ENCODE data around the gene DNAJC15. TPM values are rescaled to one million over a fixed set of nuclear protein-coding genes. Genes with fewer than 3 reads are reported as not detected.

The DNAJC15 gene
- total RNA-seq, 6 experiments from 2014 or later = 23.8 to 29.6 (median 25.8) TPM

DNA sequence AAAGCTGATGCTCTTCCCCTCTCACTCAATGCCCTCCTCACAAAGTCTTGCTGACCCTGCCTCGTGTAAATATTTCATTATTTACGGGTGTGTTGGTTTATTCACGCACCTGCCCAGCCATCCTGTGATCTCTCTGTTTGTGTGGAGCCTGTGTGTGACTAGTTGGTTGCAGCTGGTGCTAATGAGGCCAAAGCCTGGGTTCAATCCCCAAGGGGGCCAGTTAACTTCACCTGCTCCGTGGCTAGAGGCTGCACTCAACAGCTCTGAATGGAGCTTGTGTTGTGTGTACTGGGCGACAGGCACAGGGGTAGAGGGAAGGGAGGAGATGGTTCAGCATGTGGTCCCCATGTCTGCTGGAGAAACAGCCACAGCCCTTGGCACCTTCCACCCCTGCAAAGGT, 109.5 kb downstream of the DNAJC15 start:
- no peak overlapping the region for H3K27ac Mint-ChIP-seq
- no peak for DNase-seq
- peaks cover 10% of the 10 kb centered on the region; the same call in 1 of the 2 replicates for H3K27me3 Mint-ChIP-seq (ENCODE audit: insufficient read depth)
- TF ChIP-seq, protein P1, sequence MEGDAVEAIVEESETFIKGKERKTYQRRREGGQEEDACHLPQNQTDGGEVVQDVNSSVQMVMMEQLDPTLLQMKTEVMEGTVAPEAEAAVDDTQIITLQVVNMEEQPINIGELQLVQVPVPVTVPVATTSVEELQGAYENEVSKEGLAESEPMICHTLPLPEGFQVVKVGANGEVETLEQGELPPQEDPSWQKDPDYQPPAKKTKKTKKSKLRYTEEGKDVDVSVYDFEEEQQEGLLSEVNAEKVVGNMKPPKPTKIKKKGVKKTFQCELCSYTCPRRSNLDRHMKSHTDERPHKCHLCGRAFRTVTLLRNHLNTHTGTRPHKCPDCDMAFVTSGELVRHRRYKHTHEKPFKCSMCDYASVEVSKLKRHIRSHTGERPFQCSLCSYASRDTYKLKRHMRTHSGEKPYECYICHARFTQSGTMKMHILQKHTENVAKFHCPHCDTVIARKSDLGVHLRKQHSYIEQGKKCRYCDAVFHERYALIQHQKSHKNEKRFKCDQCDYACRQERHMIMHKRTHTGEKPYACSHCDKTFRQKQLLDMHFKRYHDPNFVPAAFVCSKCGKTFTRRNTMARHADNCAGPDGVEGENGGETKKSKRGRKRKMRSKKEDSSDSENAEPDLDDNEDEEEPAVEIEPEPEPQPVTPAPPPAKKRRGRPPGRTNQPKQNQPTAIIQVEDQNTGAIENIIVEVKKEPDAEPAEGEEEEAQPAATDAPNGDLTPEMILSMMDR (IDR thresholded peaks at IDR 0.05) = no peak
- H3K4me3 Mint-ChIP-seq = no peak overlapping the region
- H3K36me3 Mint-ChIP-seq (ENCODE audit: low read depth) = no peaks in the 10 kb centered on the region
- no peaks in the 10 kb centered on the region for H3K9me3 Mint-ChIP-seq
- peaks cover 20% of the 10 kb centered on the region for H3K4me1 Mint-ChIP-seq (ENCODE audit: low read depth)

DNA sequence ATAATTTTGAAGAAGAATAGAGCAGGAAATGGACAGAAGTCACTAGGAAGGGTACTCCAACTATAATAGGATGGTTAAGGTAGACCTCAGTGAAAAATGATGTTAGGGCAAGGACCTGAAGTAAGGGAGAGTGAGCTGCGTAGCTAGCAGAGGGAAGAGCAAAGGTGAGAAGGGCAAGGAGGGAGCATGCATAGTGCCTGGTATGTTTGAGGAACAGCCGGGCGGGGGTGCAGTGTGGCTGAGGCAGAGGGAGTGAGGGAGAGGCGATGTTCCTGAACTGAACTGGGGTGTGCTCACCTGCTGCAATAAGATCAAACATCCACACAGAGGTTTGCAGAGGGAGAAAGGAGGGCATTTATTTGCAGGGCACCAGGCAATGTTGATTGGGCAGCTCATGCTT, 110.4 kb downstream of the DNAJC15 start:
- H3K4me3 Mint-ChIP-seq = no peak overlapping the region
- peaks cover 14% of the 10 kb centered on the region for H3K4me1 Mint-ChIP-seq (ENCODE audit: low read depth)
- H3K27ac Mint-ChIP-seq = no peak overlapping the region
- no peaks in the 10 kb centered on the region for H3K9me3 Mint-ChIP-seq
- DNase-seq = no peak
- TF ChIP-seq, protein P1 (IDR thresholded peaks at IDR 0.05) = no peak
- H3K36me3 Mint-ChIP-seq (ENCODE audit: low read depth) = no peaks in the 10 kb centered on the region
- H3K27me3 Mint-ChIP-seq (ENCODE audit: insufficient read depth) = peaks cover 8% of the 10 kb centered on the region; the same call in 1 of the 2 replicates

DNA sequence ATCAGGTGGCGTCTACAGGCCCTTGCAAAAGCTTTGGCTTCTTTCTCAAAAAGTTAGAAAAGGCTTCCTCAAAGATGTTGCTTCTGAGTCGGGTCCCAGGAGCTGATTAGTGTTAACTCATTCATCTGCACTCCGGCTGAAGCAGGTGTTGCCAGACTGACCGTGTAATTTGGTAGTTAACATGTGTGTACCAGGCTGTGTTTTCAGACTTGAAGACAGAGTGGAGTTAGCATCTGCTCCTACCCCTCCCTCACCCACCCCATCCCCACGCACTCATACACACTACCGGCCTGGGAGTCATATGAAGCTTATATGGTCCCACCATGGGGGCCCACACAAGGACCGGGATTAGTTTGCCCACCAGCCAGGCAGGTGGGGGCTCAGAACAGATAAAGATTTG, 111.5 kb downstream of the DNAJC15 start:
- H3K4me3 Mint-ChIP-seq = no peak overlapping the region
- no peak for DNase-seq

DNA sequence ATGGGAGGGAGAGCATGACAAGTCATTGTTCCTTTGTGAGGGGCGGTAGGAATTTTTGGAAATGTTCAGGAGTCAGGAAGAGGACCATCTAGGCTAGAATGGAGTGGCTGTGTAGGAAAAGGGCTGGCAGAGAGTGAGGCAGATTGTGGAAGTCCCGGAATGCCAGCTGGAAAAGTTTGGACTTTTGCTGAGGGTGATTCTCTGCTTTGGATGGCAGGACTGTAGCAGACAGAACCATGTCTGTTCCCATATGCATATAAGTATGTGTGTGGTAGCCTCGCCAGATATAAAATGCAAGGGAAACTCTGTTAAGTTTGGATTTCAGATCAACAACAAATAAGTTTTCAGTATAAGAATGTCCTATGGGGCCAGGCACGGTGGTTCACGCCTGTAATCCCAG, 112.1 kb downstream of the DNAJC15 start:
- no peak for DNase-seq
- Mint-ChIP-seq H3K9me3 (no peaks in the 10 kb centered on the region), H3K27me3 (ENCODE audit: insufficient read depth) (peaks cover 12% of the 10 kb centered on the region), H3K27ac (no peak overlapping the region), H3K36me3 (ENCODE audit: low read depth) (no peaks in the 10 kb centered on the region), H3K4me1 (ENCODE audit: low read depth) (peaks cover 7% of the 10 kb centered on the region), H3K4me3 (no peak overlapping the region)
- TF ChIP-seq, protein P1 (IDR thresholded peaks at IDR 0.05) = no peak

More for the DNA sequence above, 111.5 kb downstream of the DNAJC15 start:
- TF ChIP-seq, protein P1 (IDR thresholded peaks at IDR 0.05) = no peak
- peaks cover 12% of the 10 kb centered on the region for H3K27me3 Mint-ChIP-seq (ENCODE audit: insufficient read depth)
- no peaks in the 10 kb centered on the region for H3K36me3 Mint-ChIP-seq (ENCODE audit: low read depth)
- peaks cover 7% of the 10 kb centered on the region for H3K4me1 Mint-ChIP-seq (ENCODE audit: low read depth)
- no peaks in the 10 kb centered on the region for H3K9me3 Mint-ChIP-seq
- H3K27ac Mint-ChIP-seq = no peak overlapping the region

DNA sequence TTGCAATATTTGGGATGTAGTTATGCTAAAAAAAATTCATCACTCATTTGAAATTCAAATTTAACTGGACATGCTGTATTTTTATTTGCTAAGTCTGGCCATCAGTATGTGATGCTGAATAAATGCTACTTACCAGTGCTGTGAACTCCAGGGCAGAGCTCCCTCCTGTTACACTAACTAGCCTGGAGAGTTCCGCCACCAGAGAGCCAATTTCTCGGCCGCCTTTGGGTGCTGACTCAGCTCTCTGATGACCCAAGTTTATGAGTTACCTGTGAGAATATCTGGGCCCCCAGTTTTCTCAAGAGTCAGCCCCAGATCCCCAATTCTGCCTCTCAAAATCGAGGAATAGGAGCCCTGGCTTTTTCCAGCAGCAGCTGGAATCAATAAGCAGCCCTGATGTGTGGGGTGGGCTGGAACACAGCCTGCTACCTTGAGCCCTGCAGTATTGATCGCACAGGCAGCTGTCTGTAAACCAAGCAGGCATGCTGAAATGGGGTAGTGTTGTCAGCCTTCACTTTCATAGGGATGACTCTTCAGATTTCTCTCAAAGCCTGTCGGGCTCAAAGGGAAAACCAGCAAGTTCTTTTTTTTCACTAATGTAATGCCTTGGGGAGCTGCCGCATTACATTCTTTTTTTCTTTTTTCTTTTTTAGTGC, 113.7 kb downstream of the DNAJC15 start:
- DNase-seq = no peak
- H3K4me1 Mint-ChIP-seq (ENCODE audit: low read depth) = peaks cover 5% of the 10 kb centered on the region
- H3K9me3 Mint-ChIP-seq = no peaks in the 10 kb centered on the region
- H3K27ac Mint-ChIP-seq = no peak overlapping the region
- H3K27me3 Mint-ChIP-seq (ENCODE audit: insufficient read depth) = peaks cover 22% of the 10 kb centered on the region
- TF ChIP-seq, protein P1 (IDR thresholded peaks at IDR 0.05) = no peak
- H3K4me3 Mint-ChIP-seq = no peak overlapping the region
- H3K36me3 Mint-ChIP-seq (ENCODE audit: low read depth) = no peaks in the 10 kb centered on the region

Data from HFFc6 (cell line).